ENCODE data around the gene SUN5. TPM values are rescaled to one million over a fixed set of nuclear protein-coding genes. Genes with fewer than 3 reads are reported as not detected.

SUN5 gene
- total RNA-seq, 3 donors from 2014 or later: not detected

GRCh38 chr20:33010674-33011449 lies 6.6 kb upstream of the SUN5 start:
- no peak overlapping the region for H3K4me3 ChIP-seq
- H3K9me3 ChIP-seq: no peaks in the 10 kb centered on the region
- no peaks in the 10 kb centered on the region for H3K36me3 ChIP-seq
- H3K4me1 ChIP-seq: no peaks in the 10 kb centered on the region
- intact Hi-C loops (cut with DNase I; ENCODE audit: low total_unique reads): no loop called here
- H3K27ac ChIP-seq: no peak overlapping the region
- no peak for DNase-seq (ENCODE audit: low spot score in 2 of 2)
- TF ChIP-seq POLR2A (IDR thresholded peaks at IDR 0.05): no peak
- TF ChIP-seq POLR2AphosphoS5 (IDR thresholded peaks at IDR 0.05): no peak
- TF ChIP-seq CTCF (IDR thresholded peaks at IDR 0.05): no peak
- H3K27me3 ChIP-seq: peaks cover 0 to 7% of the 10 kb centered on the region in 2 donors

- no peaks in the 10 kb centered on the region for H3K36me3 ChIP-seq
- no peak for DNase-seq (ENCODE audit: low spot score in 2 of 2)
- H3K27me3 ChIP-seq: no peaks in the 10 kb centered on the region
- no peak overlapping the region for H3K27ac ChIP-seq
- intact Hi-C loops (cut with DNase I; ENCODE audit: low total_unique reads): no loop called here
- peaks cover 0 to 2% of the 10 kb centered on the region in 2 donors for H3K9me3 ChIP-seq
- H3K4me1 ChIP-seq: no peaks in the 10 kb centered on the region
- no peak for TF ChIP-seq POLR2A (IDR thresholded peaks at IDR 0.05)
- no peak for TF ChIP-seq CTCF (IDR thresholded peaks at IDR 0.05)
- no peak for TF ChIP-seq POLR2AphosphoS5 (IDR thresholded peaks at IDR 0.05)
- no peak overlapping the region for H3K4me3 ChIP-seq
These were observed 5.9 kb upstream of the SUN5 start for GRCh38 chr20:33010133-33010504.

DNA sequence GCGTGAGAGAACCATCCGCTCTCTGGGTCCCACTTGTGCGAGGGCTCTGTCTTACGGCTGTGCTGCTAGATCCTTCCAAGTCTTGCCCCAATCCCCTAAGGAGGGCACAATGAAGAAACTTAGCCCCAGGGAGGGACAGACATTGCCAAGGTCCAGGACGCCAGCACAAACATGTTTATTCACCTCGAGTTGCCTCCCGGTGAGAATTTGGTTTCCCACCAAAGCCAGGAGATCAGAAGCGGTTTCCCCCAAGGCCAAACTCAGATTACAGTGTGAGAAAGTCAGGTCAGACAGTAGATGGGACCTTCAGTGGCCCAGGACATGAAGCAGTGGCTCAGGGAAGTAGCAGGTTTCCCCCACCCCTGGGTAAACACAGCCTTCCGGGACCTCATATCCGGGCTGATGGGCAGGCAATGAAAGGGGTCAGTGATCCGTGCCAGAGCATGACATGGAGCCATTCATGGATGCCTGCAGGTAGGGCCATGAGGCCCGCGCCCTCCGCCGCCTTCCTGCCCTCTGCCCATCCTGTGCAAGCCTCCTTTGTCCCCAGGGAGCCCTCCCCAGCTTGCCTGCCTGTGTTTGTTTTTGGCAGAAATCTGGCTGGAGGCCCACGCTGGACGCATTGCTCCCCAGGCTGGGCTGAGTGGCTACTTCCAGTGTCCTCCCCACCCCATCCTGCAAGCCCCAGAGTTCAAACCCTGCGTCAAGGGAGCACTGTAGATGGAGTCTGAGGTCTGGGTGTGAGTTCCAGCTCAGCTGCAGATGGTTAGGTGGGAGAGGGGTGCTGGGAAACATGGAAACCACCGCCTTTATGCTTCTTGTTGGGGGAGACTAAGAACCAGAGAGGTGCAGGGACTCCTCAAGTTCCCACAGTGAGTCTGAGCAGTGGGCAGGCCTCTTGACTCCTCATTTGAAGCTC lies 5.2 kb upstream of the SUN5 start:
- no peak for TF ChIP-seq POLR2AphosphoS5 (IDR thresholded peaks at IDR 0.05)
- TF ChIP-seq CTCF (IDR thresholded peaks at IDR 0.05): no peak
- TF ChIP-seq POLR2A (IDR thresholded peaks at IDR 0.05): no peak

DNA sequence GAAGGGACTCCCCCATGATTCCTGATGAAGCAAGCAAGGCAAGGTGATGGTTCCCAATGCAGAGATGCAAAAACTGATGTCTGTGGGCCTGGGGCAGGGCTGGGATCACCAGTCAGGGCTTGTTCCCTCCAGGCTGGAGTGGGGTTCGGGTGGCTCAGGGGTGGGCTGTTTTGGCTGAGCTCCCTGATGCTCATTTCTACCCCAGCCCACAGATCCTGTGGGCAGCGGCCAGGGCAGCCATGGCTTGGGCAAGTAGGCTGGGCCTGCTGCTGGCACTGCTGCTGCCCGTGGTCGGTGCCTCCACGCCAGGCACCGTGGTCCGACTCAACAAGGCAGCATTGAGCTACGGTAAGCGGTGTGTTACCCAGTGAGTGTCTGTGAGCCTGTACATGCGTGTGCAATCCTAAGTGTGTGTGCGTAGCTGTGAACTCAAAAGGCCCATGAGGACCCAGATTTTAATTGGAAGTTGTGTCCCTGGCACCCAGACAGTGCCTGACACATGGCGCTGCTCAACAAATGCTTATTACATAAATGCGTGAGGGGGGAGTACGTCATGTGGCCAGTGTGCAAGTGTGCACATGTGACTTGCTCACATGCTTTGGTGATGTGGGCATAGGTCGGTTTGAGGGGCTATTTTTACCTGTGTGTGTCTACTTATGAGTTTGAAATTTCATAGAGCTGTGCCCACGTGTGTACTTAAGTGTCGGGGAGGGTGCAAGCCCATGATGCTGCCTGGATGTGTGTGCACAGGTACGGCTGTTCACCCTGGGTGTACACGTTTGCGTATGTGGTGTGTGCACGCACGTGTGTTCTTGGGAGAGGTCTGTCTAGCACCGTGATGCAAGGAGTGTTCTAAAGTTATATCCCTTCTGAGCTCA lies 4.3 kb upstream of the SUN5 start:
- no peak for DNase-seq (ENCODE audit: low spot score in 2 of 2)
- no peak overlapping the region for H3K4me3 ChIP-seq
- intact Hi-C loops (cut with DNase I; ENCODE audit: low total_unique reads): no loop called here
- no peaks in the 10 kb centered on the region for H3K36me3 ChIP-seq
- H3K27ac ChIP-seq: no peak overlapping the region
- H3K4me1 ChIP-seq: no peaks in the 10 kb centered on the region
- TF ChIP-seq CTCF (IDR thresholded peaks at IDR 0.05) (no peak), POLR2A (IDR thresholded peaks at IDR 0.05) (no peak), POLR2AphosphoS5 (IDR thresholded peaks at IDR 0.05) (no peak)
- no peaks in the 10 kb centered on the region for H3K27me3 ChIP-seq
- peaks cover 0 to 6% of the 10 kb centered on the region in 2 donors for H3K9me3 ChIP-seq

More for the DNA sequence above, 5.2 kb upstream of the SUN5 start:
- H3K4me1 ChIP-seq: no peaks in the 10 kb centered on the region
- no peaks in the 10 kb centered on the region for H3K36me3 ChIP-seq
- intact Hi-C loops (cut with DNase I; ENCODE audit: low total_unique reads): no loop called here
- DNase-seq (ENCODE audit: low spot score in 2 of 2): no peak
- H3K9me3 ChIP-seq: peaks cover 0 to 6% of the 10 kb centered on the region in 2 donors
- no peaks in the 10 kb centered on the region for H3K27me3 ChIP-seq
- H3K27ac ChIP-seq: no peak overlapping the region
- H3K4me3 ChIP-seq: no peak overlapping the region

All from breast epithelium (tissue), 4 donors.